ENCODE data around the gene EXOC3L4.
"Not testable (repeated sequence)": the region's sequence is repeated elsewhere in the genome, so short reads cannot be mapped to it uniquely, and the experiment has no call there.

Gene EXOC3L4

GRCh38 chr14:103155010-103155409, 60.5 kb downstream of the EXOC3L4 start:
- DNase-seq: peak; percentile 55 to 59
- TF ChIP-seq POLR2A (IDR thresholded peaks at IDR 0.05; ENCODE audit: low read length) (no peak), GATA1 (IDR thresholded peaks at IDR 0.05; ENCODE audit: low read depth, low read length) (no peak)

- not testable (repeated sequence) for DNase-seq
Measured at GRCh38 chr14:103155416-103155815, 60.9 kb downstream of the EXOC3L4 start.

GRCh38 chr14:103155826-103156394, 61.4 kb downstream of the EXOC3L4 start:
- no peak for DNase-seq
- no peak for TF ChIP-seq GATA1 (IDR thresholded peaks at IDR 0.05; ENCODE audit: low read depth, low read length)
- TF ChIP-seq POLR2A (IDR thresholded peaks at IDR 0.05; ENCODE audit: low read length): no peak

- TF ChIP-seq GATA1 (IDR thresholded peaks at IDR 0.05; ENCODE audit: low read depth, low read length) (no peak), POLR2A (IDR thresholded peaks at IDR 0.05; ENCODE audit: low read length) (no peak)
- no peak for DNase-seq
Measured at GRCh38 chr14:103156651-103157378, 62.3 kb downstream of the EXOC3L4 start.

GRCh38 chr14:103157969-103158368, 63.4 kb downstream of the EXOC3L4 start:
- TF ChIP-seq POLR2A (IDR thresholded peaks at IDR 0.05; ENCODE audit: low read length) (no peak), GATA1 (IDR thresholded peaks at IDR 0.05; ENCODE audit: low read depth, low read length) (no peak)
- DNase-seq: no peak

- no peak for DNase-seq
- TF ChIP-seq POLR2A (IDR thresholded peaks at IDR 0.05; ENCODE audit: low read length) (no peak), GATA1 (IDR thresholded peaks at IDR 0.05; ENCODE audit: low read depth, low read length) (no peak)
Measured at GRCh38 chr14:103158688-103159087, 64.2 kb downstream of the EXOC3L4 start.
